CD1c-positive myeloid dendritic cell (primary cell): ENCODE data around the gene FAT1.
A peak's percentile ranks its signal among the peaks of the same experiment; 100 is the strongest.

Experiments
- DNase-seq: peaks from one replicate; pipeline ENCODE4 v3.0.0-alpha.2; 2016; ENCODE audit errors: extremely low spot score

FAT1 gene

GRCh38 chr4:186621959-186622553, 101.6 kb downstream of the FAT1 start:
- DNase-seq, result no peak

DNA sequence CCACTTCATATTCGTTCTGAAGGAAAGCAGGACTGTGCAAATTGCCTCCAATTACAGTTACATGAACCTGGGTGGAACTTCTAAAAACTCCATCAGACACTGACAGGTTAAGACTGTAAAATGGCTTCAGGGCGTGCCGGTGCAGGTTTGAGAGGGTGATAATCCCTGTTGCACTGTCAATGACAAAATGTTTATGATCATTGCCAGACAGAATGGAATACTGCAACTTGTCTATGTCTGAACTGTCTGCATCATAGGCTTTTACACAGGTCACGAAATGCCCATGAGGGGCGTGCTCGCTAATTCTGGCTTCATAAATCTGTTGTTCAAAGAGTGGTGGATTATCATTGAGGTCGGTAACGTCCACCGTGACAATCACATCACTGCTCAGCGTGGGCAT, 104.6 kb downstream of the FAT1 start:
- no peak for DNase-seq

- no peak for DNase-seq
Measured at GRCh38 chr4:186617921-186618320, 105.7 kb downstream of the FAT1 start.

DNA sequence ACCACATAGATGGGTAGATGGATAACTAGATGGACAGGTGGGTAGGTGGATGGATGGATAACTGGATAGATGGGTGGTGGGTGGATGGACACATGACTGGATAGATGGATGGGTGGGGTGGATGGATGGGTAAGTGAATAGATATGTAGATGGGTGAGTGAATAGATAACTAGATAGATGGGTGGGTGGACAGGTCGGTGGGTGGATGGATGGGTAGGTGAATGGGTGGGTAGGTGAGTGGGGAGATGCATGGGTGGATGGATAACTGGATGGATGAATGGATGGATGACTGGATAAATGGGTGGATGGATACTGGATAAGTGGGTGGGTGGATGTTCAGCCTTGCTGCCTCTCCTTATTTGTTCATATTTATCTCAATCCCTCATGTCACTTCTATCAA, 116.2 kb downstream of the FAT1 start:
- no peak for DNase-seq

- DNase-seq, result no peak
Measured at GRCh38 chr4:186606591-186606992, 117.1 kb downstream of the FAT1 start.

- DNase-seq, result no peak
Measured at GRCh38 chr4:186605261-186605865, 118.3 kb downstream of the FAT1 start.

DNA sequence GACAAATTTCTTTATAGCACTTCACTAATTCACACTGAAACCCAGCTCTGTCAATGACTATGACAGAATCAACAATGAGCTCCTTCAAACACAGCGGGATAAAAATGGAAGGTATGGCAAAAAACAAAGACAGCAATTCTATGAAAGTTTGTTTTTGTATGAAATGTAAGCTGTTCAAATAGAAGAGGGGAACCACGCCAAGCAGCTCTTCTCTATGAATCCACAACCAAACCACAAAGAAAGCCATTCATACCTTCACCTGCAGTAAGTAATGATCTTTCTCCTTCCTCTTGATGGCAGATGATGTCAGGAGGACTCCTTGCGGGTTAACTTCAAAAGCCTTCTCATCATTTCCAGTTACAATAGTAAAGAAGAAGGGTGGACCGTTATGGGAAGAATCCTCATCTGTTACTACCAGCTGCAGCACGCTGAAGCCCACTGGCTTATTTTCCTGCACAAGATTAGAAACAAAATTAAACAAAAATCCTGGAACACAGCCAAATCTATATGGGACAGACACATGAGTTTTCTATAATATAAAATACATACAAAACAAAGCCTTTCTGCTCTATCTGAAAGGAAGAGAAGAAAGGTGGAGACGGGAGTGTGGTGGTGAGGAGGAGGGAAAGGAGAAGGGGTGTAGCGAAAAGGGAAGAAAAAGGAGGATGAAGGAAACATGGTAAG, 119.4 kb downstream of the FAT1 start:
- DNase-seq, result no peak

- no peak for DNase-seq
Measured at GRCh38 chr4:186602978-186603377, 120.7 kb downstream of the FAT1 start.

DNA sequence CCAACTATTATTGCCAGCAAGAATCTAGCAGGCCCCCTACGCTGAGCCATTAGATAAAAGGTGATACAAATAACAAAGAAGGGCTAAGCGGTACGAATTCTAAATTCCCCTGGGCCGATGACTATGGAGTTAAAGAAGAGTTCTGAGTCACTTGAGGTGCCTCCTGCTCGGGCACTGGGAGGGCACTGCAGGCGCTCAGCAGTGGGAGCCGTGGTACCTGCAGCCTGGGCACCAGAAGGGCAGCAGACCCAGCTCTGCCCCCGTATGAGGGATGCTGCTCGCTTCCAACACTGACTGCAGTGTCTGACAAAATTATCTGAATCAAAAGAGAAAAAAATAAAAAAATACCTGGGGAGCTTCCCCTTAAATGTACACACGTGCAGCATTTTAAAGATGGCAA, 124.2 kb downstream of the FAT1 start:
- no peak for DNase-seq

- no peak for DNase-seq
Measured at GRCh38 chr4:186598686-186599085, 125.0 kb downstream of the FAT1 start.

DNA sequence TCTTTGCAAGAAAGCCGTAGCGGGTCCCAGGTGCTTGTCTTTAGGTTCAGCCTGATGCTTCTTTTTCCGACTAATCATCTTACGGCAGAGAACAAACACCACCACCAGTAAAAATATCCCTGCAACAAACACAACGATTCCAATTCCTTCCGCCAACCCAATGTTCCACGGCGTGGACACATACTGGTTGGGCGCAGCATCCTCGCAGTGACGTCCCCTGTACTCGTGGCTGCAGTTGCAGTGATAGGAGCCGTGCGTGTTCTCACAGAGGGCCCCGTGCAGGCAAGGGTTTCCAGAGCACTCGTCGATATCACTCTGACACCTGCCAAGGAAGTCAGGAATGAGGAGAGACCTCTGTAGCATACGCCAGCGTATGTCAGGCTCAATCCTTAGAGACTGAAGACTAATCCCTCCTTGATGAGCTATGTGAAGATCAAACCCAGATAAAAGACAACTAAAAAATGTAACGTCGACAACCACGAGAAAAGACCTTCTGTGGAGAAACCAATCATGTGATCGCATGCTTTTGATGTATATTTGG, 126.7 kb downstream of the FAT1 start:
- DNase-seq, result no peak

- no peak for DNase-seq
Measured at GRCh38 chr4:186596346-186596745, 127.3 kb downstream of the FAT1 start.

DNA sequence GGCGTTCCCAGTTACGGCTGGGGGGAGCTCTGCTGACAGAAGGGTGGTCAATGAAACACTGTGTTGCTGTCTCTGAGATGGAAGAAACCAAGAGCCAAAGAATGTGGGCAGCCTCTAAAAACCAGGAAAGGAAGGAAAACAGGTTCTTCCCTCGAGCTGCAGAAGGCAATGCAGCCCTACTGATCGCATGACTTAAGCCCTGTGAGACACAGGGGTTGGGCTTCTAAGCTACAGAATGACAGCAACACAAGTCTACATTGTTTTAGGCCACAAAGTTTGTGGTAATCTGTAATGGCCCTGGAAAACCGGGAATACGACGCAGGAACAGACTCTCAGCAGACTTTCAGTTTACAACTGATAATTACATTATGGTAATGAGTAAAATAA, 130.1 kb downstream of the FAT1 start:
- DNase-seq, result no peak

- DNase-seq, result no peak
Measured at GRCh38 chr4:186592966-186593586, 130.6 kb downstream of the FAT1 start.

DNA sequence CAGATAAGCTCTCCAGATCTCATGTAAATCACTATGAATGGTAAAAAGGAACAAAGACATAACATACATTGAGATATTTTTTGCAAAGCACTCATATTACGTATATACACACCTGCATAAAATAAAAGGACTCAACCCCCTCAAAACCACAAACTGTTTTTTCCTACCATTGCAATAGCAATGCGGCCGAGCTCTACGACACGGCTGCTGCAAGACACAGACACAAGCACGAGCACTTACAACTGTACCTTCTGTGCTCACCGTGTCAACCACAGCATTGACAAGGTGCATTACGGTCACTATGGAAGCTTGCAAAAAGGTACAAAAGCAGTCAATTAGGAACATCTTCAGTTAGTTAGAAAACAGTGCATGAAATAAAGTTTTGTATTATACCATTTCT, 131.2 kb downstream of the FAT1 start:
- DNase-seq, result no peak

GRCh38 chr4:186591651-186592050, 132.0 kb downstream of the FAT1 start:
- no peak for DNase-seq

- DNase-seq, result no peak
Measured at GRCh38 chr4:186588503-186588902, 135.2 kb downstream of the FAT1 start.

DNA sequence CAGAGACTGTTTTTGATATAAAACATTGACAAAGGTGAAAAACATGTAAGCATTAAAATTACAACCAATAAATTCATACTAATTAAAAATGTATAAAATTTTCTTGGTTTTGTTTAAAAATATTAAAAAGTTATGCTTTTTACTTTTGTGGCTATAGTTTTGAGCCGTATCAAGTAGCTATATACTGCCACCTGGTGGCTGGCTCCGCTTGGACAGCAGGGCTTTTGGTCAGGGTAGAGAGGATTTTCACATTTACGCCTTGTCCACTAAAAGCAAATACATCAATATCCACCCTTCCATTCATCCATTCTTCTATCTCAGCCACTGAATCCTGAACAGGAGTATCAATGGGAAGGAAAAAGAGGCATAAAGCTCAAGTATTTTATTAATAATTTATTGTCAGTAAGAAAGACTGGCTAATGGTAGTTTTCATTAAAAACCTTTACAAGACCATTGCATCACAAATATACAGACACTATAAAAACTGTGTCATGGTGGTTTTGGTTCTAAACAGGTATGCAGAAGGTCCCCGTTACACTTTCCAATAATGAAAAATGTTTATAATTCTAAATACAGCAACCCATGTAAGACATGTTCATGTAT, 136.1 kb downstream of the FAT1 start:
- DNase-seq, result peak; percentile 37

DNA sequence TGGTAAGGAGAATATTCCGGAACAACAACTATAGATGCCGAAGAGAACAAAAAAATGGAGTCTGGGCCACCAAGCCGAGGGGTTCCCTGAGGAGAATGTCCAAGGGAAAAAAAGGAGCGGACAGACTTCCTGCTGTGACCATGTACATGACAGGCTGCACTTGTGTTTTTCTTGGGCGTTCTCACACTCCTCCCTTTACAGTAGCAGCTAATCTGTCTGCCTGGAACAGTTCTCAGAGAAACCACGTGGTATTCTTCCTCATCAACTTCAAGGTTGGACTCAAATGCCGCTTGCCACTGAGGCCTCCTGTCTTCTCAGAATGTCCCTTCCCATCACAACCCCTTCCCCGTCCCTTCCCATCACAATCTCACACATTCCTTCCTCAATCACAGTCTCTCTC, 137.5 kb downstream of the FAT1 start:
- DNase-seq, result no peak

GRCh38 chr4:186584912-186585311, 138.7 kb downstream of the FAT1 start:
- DNase-seq, result no peak

GRCh38 chr4:186581421-186581820, 142.2 kb downstream of the FAT1 start:
- DNase-seq, result no peak

- no peak for DNase-seq
Measured at GRCh38 chr4:186580669-186581068, 143.0 kb downstream of the FAT1 start.
